ENCODE measurements around the gene SLIT3. TPM values are rescaled to one million over a fixed set of nuclear protein-coding genes. Genes with fewer than 3 reads are reported as not detected.

SLIT3 gene
- total RNA-seq, 3 donors from 2014 or later = 30.7 to 103 (median 54.1) TPM

- Histone ChIP-seq H3K36me3 (no peaks in the 10 kb centered on the region), H3K4me1 (peaks cover 0 to 5% of the 10 kb centered on the region in 2 donors), H3K4me3 (no peak overlapping the region), H3K27ac (no peak overlapping the region), H3K9me3 (no peaks in the 10 kb centered on the region), H3K27me3 (no peaks in the 10 kb centered on the region)
- DNase-seq (ENCODE audit: low spot score in 2 of 2) = no peak
- TF ChIP-seq POLR2AphosphoS5 (IDR thresholded peaks at IDR 0.05) (no peak), POLR2A (IDR thresholded peaks at IDR 0.05) (no peak)
- TF ChIP-seq, protein P1, sequence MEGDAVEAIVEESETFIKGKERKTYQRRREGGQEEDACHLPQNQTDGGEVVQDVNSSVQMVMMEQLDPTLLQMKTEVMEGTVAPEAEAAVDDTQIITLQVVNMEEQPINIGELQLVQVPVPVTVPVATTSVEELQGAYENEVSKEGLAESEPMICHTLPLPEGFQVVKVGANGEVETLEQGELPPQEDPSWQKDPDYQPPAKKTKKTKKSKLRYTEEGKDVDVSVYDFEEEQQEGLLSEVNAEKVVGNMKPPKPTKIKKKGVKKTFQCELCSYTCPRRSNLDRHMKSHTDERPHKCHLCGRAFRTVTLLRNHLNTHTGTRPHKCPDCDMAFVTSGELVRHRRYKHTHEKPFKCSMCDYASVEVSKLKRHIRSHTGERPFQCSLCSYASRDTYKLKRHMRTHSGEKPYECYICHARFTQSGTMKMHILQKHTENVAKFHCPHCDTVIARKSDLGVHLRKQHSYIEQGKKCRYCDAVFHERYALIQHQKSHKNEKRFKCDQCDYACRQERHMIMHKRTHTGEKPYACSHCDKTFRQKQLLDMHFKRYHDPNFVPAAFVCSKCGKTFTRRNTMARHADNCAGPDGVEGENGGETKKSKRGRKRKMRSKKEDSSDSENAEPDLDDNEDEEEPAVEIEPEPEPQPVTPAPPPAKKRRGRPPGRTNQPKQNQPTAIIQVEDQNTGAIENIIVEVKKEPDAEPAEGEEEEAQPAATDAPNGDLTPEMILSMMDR (IDR thresholded peaks at IDR 0.05) = no peak
- intact Hi-C loops (cut with DNase I; ENCODE audit: low total_unique reads) = no loop called here
Observed at GRCh38 chr5:168661593-168662485, 639.1 kb downstream of the SLIT3 start.

GRCh38 chr5:168660691-168661090, 640.2 kb downstream of the SLIT3 start:
- Histone ChIP-seq H3K36me3 (no peaks in the 10 kb centered on the region), H3K27ac (no peak overlapping the region), H3K9me3 (no peaks in the 10 kb centered on the region), H3K4me1 (peaks cover 3 to 8% of the 10 kb centered on the region in 2 donors), H3K27me3 (no peaks in the 10 kb centered on the region), H3K4me3 (no peak overlapping the region)
- intact Hi-C loops (cut with DNase I; ENCODE audit: low total_unique reads) = no loop called here
- no peak for DNase-seq (ENCODE audit: low spot score in 2 of 2)
- TF ChIP-seq POLR2A (IDR thresholded peaks at IDR 0.05) (no peak), POLR2AphosphoS5 (IDR thresholded peaks at IDR 0.05) (no peak)
- TF ChIP-seq, protein P1 (IDR thresholded peaks at IDR 0.05) = no peak

GRCh38 chr5:168659286-168659847, 641.6 kb downstream of the SLIT3 start:
- Histone ChIP-seq H3K27ac (no peak overlapping the region), H3K4me3 (no peak overlapping the region), H3K27me3 (no peaks in the 10 kb centered on the region), H3K36me3 (no peaks in the 10 kb centered on the region), H3K9me3 (no peaks in the 10 kb centered on the region), H3K4me1 (peaks cover 3 to 8% of the 10 kb centered on the region in 2 donors)
- TF ChIP-seq, protein P1 (IDR thresholded peaks at IDR 0.05) = no peak
- TF ChIP-seq POLR2AphosphoS5 (IDR thresholded peaks at IDR 0.05) = no peak
- TF ChIP-seq POLR2A (IDR thresholded peaks at IDR 0.05) = no peak
- intact Hi-C loops (cut with DNase I; ENCODE audit: low total_unique reads) = no loop called here
- DNase-seq (ENCODE audit: low spot score in 2 of 2) = no peak

- intact Hi-C loops (cut with DNase I; ENCODE audit: low total_unique reads) = no loop called here
- no peaks in the 10 kb centered on the region for H3K36me3 ChIP-seq
- TF ChIP-seq POLR2A (IDR thresholded peaks at IDR 0.05) (no peak), POLR2AphosphoS5 (IDR thresholded peaks at IDR 0.05) (no peak)
- TF ChIP-seq, protein P1 (IDR thresholded peaks at IDR 0.05) = no peak
- H3K4me1 ChIP-seq = peaks cover 3 to 8% of the 10 kb centered on the region in 2 donors
- H3K27me3 ChIP-seq = no peaks in the 10 kb centered on the region
- no peak overlapping the region for H3K4me3 ChIP-seq
- H3K9me3 ChIP-seq = no peaks in the 10 kb centered on the region
- no peak overlapping the region for H3K27ac ChIP-seq
- no peak for DNase-seq (ENCODE audit: low spot score in 2 of 2)
Observed at GRCh38 chr5:168658394-168658793, 642.5 kb downstream of the SLIT3 start.

GRCh38 chr5:168656633-168657032, 644.3 kb downstream of the SLIT3 start:
- Histone ChIP-seq H3K4me3 (no peak overlapping the region), H3K27me3 (no peaks in the 10 kb centered on the region), H3K4me1 (peaks cover 3 to 8% of the 10 kb centered on the region in 2 donors), H3K27ac (peak overlapping the region; percentile 62 to 82), H3K36me3 (no peaks in the 10 kb centered on the region), H3K9me3 (no peaks in the 10 kb centered on the region)
- DNase-seq (ENCODE audit: low spot score in 2 of 2) = peak in 1 of 2 donors; percentile 30
- TF ChIP-seq, protein P1 (IDR thresholded peaks at IDR 0.05) = no peak
- TF ChIP-seq POLR2AphosphoS5 (IDR thresholded peaks at IDR 0.05) = peak in 2 of 3 donors; percentile 30 to 54
- intact Hi-C loops (cut with DNase I; ENCODE audit: low total_unique reads) = no loop called here

All from breast epithelium (tissue), 4 donors.